GM19023 (cell line): ENCODE data around the gene HEY2.

Source experiments
- ATAC-seq: cut with Tn5 transposase; IDR thresholded peaks from one replicate; pipeline ENCODE4 v1.9.1; 2021; ENCODE audit warnings: mild to moderate bottlenecking, moderate library complexity; ENCODE audit not compliant: unreplicated experiment

The HEY2 gene

DNA sequence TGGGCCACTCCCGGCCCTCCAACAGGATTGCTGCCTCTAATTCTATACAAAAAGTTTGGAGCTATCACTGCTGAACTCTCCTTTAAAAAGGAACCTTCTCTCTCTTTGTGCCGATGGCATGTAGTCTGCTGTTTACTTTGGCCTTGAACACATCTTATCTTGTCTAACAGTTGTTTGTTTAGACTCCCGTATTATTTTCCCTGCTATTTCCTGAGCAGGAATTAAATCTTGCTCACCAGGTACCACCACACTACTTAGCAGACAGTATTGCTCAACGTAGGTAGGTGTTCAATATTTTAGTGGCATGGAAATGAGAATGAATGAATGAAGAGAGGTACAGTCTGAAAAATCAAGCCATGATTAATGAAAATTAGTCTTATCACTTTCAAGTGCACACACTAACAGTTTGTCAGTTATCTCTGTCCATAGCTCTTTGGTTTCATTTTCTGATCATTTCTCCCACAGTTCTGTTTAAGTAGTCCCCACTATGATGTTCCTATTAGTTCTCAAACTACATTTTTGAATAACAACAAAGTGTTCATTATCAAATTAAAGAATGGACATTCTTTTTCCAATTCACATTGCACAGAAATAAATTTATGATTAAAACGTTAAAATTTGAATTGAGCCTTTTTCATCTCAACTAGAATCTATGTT lies 6.8 kb upstream of the HEY2 start:
- ATAC-seq: no peak

GRCh38 chr6:125743604-125744003 lies 5.8 kb upstream of the HEY2 start:
- no peak for ATAC-seq

GRCh38 chr6:125745281-125746018 lies 4.0 kb upstream of the HEY2 start:
- no peak for ATAC-seq

DNA sequence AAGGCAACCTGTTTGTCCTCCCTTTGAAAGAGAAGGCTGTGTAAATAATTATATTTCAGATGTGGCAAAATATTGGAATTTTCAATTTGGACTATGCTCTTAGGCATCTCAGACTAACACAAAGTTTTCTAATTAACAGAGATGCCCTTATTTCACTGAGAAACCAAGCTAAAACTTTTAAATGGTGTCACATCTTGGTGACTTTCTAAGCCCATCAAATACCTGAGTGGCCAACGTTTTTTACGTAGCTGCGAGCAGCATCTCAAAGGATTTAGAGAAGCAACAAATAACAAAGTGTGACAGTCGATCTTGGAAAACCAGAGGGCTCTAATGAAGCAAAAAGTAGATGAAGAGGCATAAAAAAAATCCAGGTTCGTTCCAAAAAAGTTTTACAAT lies 3.4 kb upstream of the HEY2 start:
- no peak for ATAC-seq

- peak; percentile 42 for ATAC-seq
These were observed 2.5 kb upstream of the HEY2 start for GRCh38 chr6:125746731-125747588.

GRCh38 chr6:125747589-125748405 lies 1.6 kb upstream of the HEY2 start:
- no peak for ATAC-seq

GRCh38 chr6:125748406-125749172 lies 843 bp upstream of the HEY2 start:
- no peak for ATAC-seq

- no peak for ATAC-seq
These were observed 646 bp downstream of the HEY2 start for GRCh38 chr6:125749865-125750691.

DNA sequence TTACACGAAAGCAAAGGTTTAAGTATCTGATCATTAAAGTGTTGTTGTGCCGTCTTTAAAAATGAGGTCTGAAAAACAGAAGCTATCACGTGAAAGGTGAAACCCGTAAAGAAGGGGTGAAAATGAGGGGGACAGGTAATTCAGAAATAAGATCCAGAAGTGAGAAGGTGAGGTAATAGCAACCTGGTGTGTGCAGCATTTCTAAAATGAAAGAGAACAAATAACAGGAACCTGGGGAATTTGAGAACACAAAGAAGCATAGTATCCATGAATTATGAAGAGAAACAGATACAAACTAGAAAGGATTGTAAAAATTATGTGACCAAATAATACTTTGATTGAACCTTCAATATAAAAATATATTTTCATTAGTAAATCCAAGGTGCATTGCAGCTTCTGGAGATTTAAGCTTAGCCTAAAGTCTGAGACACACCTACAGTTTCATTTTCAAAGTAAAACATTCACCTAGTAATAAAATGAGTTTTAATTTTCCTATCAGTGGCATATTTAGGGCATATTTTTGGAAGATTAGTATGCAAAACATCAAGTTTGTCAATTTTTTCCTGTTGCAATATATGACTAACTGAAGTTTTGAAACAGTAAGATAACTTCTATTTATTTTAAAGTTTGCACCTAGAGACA lies 1.4 kb downstream of the HEY2 start:
- no peak for ATAC-seq

GRCh38 chr6:125751334-125751916 lies 2.0 kb downstream of the HEY2 start:
- no peak for ATAC-seq

GRCh38 chr6:125752773-125753172 lies 3.3 kb downstream of the HEY2 start:
- ATAC-seq: no peak

GRCh38 chr6:125753218-125753936 lies 3.9 kb downstream of the HEY2 start:
- no peak for ATAC-seq

GRCh38 chr6:125753937-125754259 lies 4.5 kb downstream of the HEY2 start:
- ATAC-seq: no peak

DNA sequence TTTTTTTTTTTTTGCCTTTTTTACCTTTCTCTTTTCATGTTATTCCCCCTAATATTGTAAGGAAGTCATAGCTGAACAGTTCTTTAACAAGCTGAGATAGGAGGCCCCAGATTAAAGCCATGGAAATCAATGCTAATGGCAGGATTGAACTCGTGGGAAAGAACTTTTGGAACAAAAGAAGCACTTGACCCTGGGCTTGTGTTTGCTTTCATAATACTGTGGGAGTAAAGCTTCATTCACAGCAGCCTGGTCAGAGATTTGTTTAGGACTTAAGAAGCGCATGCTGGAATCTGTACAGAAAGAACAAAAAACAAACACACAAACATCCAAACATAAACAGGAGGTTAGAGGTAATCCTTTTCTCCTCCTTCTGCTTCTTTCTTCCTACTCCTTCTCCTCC lies 5.1 kb downstream of the HEY2 start:
- ATAC-seq: no peak

DNA sequence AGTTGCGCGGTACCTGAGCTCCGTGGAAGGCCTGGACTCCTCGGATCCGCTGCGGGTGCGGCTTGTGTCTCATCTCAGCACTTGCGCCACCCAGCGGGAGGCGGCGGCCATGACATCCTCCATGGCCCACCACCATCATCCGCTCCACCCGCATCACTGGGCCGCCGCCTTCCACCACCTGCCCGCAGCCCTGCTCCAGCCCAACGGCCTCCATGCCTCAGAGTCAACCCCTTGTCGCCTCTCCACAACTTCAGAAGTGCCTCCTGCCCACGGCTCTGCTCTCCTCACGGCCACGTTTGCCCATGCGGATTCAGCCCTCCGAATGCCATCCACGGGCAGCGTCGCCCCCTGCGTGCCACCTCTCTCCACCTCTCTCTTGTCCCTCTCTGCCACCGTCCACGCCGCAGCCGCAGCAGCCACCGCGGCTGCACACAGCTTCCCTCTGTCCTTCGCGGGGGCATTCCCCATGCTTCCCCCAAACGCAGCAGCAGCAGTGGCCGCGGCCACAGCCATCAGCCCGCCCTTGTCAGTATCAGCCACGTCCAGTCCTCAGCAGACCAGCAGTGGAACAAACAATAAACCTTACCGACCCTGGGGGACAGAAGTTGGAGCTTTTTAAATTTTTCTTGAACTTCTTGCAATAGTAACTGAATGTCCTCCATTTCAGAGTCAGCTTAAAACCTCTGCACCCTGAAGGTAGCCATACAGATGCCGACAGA lies 9.9 kb downstream of the HEY2 start:
- peak; percentile 75 for ATAC-seq

DNA sequence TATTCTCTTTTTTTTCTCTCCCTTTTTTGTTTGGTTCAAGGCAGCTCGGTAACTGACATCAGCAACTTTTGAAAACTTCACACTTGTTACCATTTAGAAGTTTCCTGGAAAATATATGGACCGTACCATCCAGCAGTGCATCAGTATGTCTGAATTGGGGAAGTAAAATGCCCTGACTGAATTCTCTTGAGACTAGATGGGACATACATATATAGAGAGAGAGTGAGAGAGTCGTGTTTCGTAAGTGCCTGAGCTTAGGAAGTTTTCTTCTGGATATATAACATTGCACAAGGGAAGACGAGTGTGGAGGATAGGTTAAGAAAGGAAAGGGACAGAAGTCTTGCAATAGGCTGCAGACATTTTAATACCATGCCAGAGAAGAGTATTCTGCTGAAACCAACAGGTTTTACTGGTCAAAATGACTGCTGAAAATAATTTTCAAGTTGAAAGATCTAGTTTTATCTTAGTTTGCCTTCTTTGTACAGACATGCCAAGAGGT lies 10.6 kb downstream of the HEY2 start:
- ATAC-seq: no peak

DNA sequence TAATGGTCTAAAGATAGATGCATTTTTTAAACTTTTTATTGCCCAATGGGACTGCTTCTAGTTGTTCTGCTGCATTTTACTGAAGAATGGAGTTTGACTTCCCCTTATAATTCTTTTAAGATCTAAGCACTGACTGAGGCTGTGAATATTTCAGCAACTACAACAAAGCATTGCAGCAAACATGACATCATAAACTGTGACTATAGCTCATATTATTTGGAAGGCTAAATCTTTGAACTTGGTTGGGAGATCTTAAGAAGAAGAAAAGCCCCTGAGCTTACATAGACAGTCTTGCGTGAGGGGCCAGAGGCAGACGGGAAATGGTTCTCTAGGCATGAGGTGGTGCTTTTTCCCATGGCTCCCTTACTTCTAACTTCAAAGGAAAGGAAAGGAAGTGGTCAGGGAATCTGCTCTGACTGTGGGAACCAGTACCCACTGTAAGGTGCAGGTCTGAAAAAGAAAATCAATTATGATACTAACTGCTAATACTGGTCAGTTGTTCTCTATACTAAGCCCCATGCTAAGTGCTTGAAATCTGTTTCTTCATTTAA lies 14.8 kb downstream of the HEY2 start:
- no peak for ATAC-seq
